ENCODE measurements around the gene MEGF10. TPM values are rescaled to one million over a fixed set of nuclear protein-coding genes. Genes with fewer than 3 reads are reported as not detected.
A peak's percentile ranks its signal among the peaks of the same experiment; 100 is the strongest.

Gene MEGF10
- total RNA-seq, 1 donor from 2014 or later = 96.1 TPM

- H3K4me3 Mint-ChIP-seq = no peak overlapping the region
- H3K27me3 Mint-ChIP-seq (ENCODE audit: low read depth) = no peaks in the 10 kb centered on the region
- no peak overlapping the region for H3K27ac Mint-ChIP-seq (ENCODE audit: unreplicated experiment)
- peaks cover 2% of the 10 kb centered on the region for H3K9me3 Mint-ChIP-seq
- H3K4me1 Mint-ChIP-seq = peaks cover 11% of the 10 kb centered on the region
- DNase-seq (ENCODE audit: low read depth, low spot score) = no peak
- TF ChIP-seq, protein P1, sequence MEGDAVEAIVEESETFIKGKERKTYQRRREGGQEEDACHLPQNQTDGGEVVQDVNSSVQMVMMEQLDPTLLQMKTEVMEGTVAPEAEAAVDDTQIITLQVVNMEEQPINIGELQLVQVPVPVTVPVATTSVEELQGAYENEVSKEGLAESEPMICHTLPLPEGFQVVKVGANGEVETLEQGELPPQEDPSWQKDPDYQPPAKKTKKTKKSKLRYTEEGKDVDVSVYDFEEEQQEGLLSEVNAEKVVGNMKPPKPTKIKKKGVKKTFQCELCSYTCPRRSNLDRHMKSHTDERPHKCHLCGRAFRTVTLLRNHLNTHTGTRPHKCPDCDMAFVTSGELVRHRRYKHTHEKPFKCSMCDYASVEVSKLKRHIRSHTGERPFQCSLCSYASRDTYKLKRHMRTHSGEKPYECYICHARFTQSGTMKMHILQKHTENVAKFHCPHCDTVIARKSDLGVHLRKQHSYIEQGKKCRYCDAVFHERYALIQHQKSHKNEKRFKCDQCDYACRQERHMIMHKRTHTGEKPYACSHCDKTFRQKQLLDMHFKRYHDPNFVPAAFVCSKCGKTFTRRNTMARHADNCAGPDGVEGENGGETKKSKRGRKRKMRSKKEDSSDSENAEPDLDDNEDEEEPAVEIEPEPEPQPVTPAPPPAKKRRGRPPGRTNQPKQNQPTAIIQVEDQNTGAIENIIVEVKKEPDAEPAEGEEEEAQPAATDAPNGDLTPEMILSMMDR (conservative IDR thresholded peaks at IDR 0.05) = no peak
- H3K36me3 Mint-ChIP-seq (ENCODE audit: low read depth) = peaks cover 15% of the 10 kb centered on the region
These were observed 157.2 kb downstream of the MEGF10 start for GRCh38 chr5:127447827-127448226.

DNA sequence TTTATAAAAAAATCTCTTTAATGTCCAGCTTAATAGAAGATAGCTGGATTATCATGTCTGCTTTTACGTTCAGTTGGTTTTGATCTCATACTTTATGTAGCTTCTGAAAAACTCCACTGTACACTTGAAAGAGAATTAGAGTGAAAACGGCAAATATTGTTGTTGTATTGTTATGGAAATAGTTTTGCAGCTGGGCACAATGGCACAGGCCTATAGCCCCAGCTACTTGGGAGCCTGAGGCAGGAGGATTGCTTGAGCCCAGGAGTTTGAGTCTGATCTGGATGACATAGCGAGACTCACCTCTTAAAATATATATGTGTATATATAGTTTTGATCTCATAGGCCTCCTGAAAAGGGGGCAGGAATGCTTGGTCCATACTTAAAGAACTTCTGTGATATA lies 159.4 kb downstream of the MEGF10 start:
- Mint-ChIP-seq H3K9me3 (peaks cover 3% of the 10 kb centered on the region), H3K4me1 (peaks cover 13% of the 10 kb centered on the region), H3K27ac (ENCODE audit: unreplicated experiment) (no peak overlapping the region), H3K4me3 (no peak overlapping the region), H3K36me3 (ENCODE audit: low read depth) (peaks cover 16% of the 10 kb centered on the region), H3K27me3 (ENCODE audit: low read depth) (no peaks in the 10 kb centered on the region)
- no peak for DNase-seq (ENCODE audit: low read depth, low spot score)
- TF ChIP-seq, protein P1 (conservative IDR thresholded peaks at IDR 0.05) = no peak

DNA sequence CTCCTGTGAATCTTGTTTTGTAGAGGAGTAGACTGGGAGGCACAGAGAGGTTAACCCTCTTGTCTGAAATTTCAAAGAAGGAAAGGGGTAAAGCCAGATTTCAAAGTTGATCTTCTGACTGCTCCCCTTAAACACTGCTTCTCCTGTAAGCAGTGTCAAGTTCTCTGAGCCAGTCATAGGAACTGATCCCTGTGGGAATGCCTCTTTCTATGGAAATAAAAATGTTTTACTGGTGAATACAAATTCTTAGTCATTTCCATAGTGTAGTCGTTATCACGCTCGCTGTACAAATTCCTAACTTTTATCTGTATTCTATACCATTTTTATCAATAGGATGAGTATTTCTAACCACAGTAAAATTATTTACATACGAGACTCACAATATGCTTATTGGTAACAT lies 160.5 kb downstream of the MEGF10 start:
- TF ChIP-seq, protein P1 (conservative IDR thresholded peaks at IDR 0.05) = no peak

DNA sequence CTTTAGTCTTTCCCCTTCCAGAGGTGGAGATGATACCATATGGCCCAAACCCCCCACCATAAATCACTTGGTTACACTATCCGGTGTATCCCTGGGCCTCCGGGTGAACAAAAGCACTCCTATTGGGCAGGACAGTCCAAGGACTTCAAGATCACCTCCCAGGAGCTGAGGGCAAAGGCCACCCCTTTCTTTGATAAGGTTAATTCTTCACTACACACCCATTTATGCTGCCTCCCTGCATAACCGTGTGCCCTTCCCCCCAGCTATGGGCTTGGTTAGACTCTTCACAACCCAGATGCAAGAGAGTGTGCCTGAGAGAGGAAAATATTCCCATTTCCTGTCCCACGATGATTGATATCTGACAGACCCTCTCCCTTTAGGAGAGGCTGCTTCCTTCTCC lies 162.0 kb downstream of the MEGF10 start:
- Mint-ChIP-seq H3K9me3 (peaks cover 3% of the 10 kb centered on the region), H3K36me3 (ENCODE audit: low read depth) (peaks cover 24% of the 10 kb centered on the region), H3K4me3 (no peak overlapping the region), H3K27me3 (ENCODE audit: low read depth) (no peaks in the 10 kb centered on the region), H3K4me1 (peaks cover 10% of the 10 kb centered on the region), H3K27ac (ENCODE audit: unreplicated experiment) (peak overlapping the region; percentile 94)
- TF ChIP-seq, protein P1 (conservative IDR thresholded peaks at IDR 0.05) = no peak
- no peak for DNase-seq (ENCODE audit: low read depth, low spot score)

More for the DNA sequence above, 160.5 kb downstream of the MEGF10 start:
- Mint-ChIP-seq H3K36me3 (ENCODE audit: low read depth) (peaks cover 19% of the 10 kb centered on the region), H3K4me1 (peaks cover 13% of the 10 kb centered on the region), H3K4me3 (no peak overlapping the region), H3K9me3 (peaks cover 3% of the 10 kb centered on the region), H3K27ac (ENCODE audit: unreplicated experiment) (no peak overlapping the region), H3K27me3 (ENCODE audit: low read depth) (no peaks in the 10 kb centered on the region)
- no peak for DNase-seq (ENCODE audit: low read depth, low spot score)

GRCh38 chr5:127471211-127471610 lies 180.6 kb downstream of the MEGF10 start:
- Mint-ChIP-seq H3K27ac (ENCODE audit: unreplicated experiment) (no peak overlapping the region), H3K4me1 (peaks cover 3% of the 10 kb centered on the region), H3K9me3 (peaks cover 3% of the 10 kb centered on the region), H3K36me3 (ENCODE audit: low read depth) (peaks cover 2% of the 10 kb centered on the region), H3K4me3 (no peak overlapping the region), H3K27me3 (ENCODE audit: low read depth) (no peaks in the 10 kb centered on the region)
- no peak for DNase-seq (ENCODE audit: low read depth, low spot score)
- TF ChIP-seq, protein P1 (conservative IDR thresholded peaks at IDR 0.05) = no peak

GRCh38 chr5:127472700-127473099 lies 182.1 kb downstream of the MEGF10 start:
- Mint-ChIP-seq H3K27ac (ENCODE audit: unreplicated experiment) (no peak overlapping the region), H3K4me1 (peaks cover 3% of the 10 kb centered on the region), H3K36me3 (ENCODE audit: low read depth) (no peaks in the 10 kb centered on the region), H3K27me3 (ENCODE audit: low read depth) (no peaks in the 10 kb centered on the region), H3K4me3 (no peak overlapping the region), H3K9me3 (peaks cover 2% of the 10 kb centered on the region)
- DNase-seq (ENCODE audit: low read depth, low spot score) = no peak
- TF ChIP-seq, protein P1 (conservative IDR thresholded peaks at IDR 0.05) = no peak

Data from neural crest cell (in vitro differentiated cells).